ENCODE measurements around the gene TSPAN4.

Gene TSPAN4

GRCh38 chr11:890794-891540 is 48.3 kb downstream of the TSPAN4 start:
- Histone ChIP-seq H3K27ac (ENCODE audit: low read length) (no peak overlapping the region), H3K4me2 (ENCODE audit: low read length) (no peak overlapping the region), H3K4me1 (ENCODE audit: low read length) (no peaks in the 10 kb centered on the region), H3K9me3 (ENCODE audit: insufficient read depth, low read length) (no peaks in the 10 kb centered on the region), H3K27me3 (ENCODE audit: low read depth, low read length) (no peaks in the 10 kb centered on the region), H4K20me1 (ENCODE audit: insufficient read depth, low read length) (no peaks in the 10 kb centered on the region), H3K9ac (ENCODE audit: low read length) (no peak overlapping the region), H3K4me3 (ENCODE audit: low read length) (no peak overlapping the region), H3K36me3 (replicated peaks; ENCODE audit: low read depth, low read length) (no peaks in the 10 kb centered on the region), H3K79me2 (ENCODE audit: low read length) (no peaks in the 10 kb centered on the region), H2AFZ (ENCODE audit: low read depth, low read length) (no peak overlapping the region)
- TF ChIP-seq CTCF (IDR thresholded peaks at IDR 0.05; ENCODE audit: low read depth, low read length) (no peak), EZH2phosphoT487 (IDR thresholded peaks at IDR 0.05; ENCODE audit: low read depth) (no peak)

- H3K79me2 ChIP-seq (ENCODE audit: low read length), result no peaks in the 10 kb centered on the region
- H3K27ac ChIP-seq (ENCODE audit: low read length), result no peak overlapping the region
- no peak overlapping the region for H2AFZ ChIP-seq (ENCODE audit: low read depth, low read length)
- no peak overlapping the region for H3K9ac ChIP-seq (ENCODE audit: low read length)
- H4K20me1 ChIP-seq (ENCODE audit: insufficient read depth, low read length), result no peaks in the 10 kb centered on the region
- H3K27me3 ChIP-seq (ENCODE audit: low read depth, low read length), result no peaks in the 10 kb centered on the region
- no peak for TF ChIP-seq EZH2phosphoT487 (IDR thresholded peaks at IDR 0.05; ENCODE audit: low read depth)
- no peak overlapping the region for H3K4me2 ChIP-seq (ENCODE audit: low read length)
- no peak overlapping the region for H3K4me3 ChIP-seq (ENCODE audit: low read length)
- H3K36me3 ChIP-seq (replicated peaks; ENCODE audit: low read depth, low read length), result no peaks in the 10 kb centered on the region
- no peaks in the 10 kb centered on the region for H3K9me3 ChIP-seq (ENCODE audit: insufficient read depth, low read length)
- H3K4me1 ChIP-seq (ENCODE audit: low read length), result no peaks in the 10 kb centered on the region
Measured at GRCh38 chr11:893008-893654, 50.5 kb downstream of the TSPAN4 start.

- TF ChIP-seq CTCF (IDR thresholded peaks at IDR 0.05; ENCODE audit: low read depth, low read length), result no peak
- TF ChIP-seq EZH2phosphoT487 (IDR thresholded peaks at IDR 0.05; ENCODE audit: low read depth), result no peak
- no peak overlapping the region for H3K4me2 ChIP-seq (ENCODE audit: low read length)
- H4K20me1 ChIP-seq (ENCODE audit: insufficient read depth, low read length), result no peaks in the 10 kb centered on the region
- no peaks in the 10 kb centered on the region for H3K4me1 ChIP-seq (ENCODE audit: low read length)
- H3K79me2 ChIP-seq (ENCODE audit: low read length), result no peaks in the 10 kb centered on the region
- no peaks in the 10 kb centered on the region for H3K9me3 ChIP-seq (ENCODE audit: insufficient read depth, low read length)
- H3K27ac ChIP-seq (ENCODE audit: low read length), result no peak overlapping the region
- peaks cover 3% of the 10 kb centered on the region for H3K36me3 ChIP-seq (replicated peaks; ENCODE audit: low read depth, low read length)
- no peak overlapping the region for H3K4me3 ChIP-seq (ENCODE audit: low read length)
- no peak overlapping the region for H2AFZ ChIP-seq (ENCODE audit: low read depth, low read length)
- no peak overlapping the region for H3K9ac ChIP-seq (ENCODE audit: low read length)
- no peaks in the 10 kb centered on the region for H3K27me3 ChIP-seq (ENCODE audit: low read depth, low read length)
Measured at GRCh38 chr11:894575-895201, 52.0 kb downstream of the TSPAN4 start.

GRCh38 chr11:895331-896110 is 52.9 kb downstream of the TSPAN4 start:
- Histone ChIP-seq H3K27ac (ENCODE audit: low read length) (no peak overlapping the region), H3K4me3 (ENCODE audit: low read length) (no peak overlapping the region), H3K9me3 (ENCODE audit: insufficient read depth, low read length) (no peaks in the 10 kb centered on the region), H3K4me2 (ENCODE audit: low read length) (no peak overlapping the region), H3K4me1 (ENCODE audit: low read length) (no peaks in the 10 kb centered on the region), H3K9ac (ENCODE audit: low read length) (no peak overlapping the region), H3K27me3 (ENCODE audit: low read depth, low read length) (no peaks in the 10 kb centered on the region), H3K79me2 (ENCODE audit: low read length) (no peaks in the 10 kb centered on the region), H2AFZ (ENCODE audit: low read depth, low read length) (no peak overlapping the region), H3K36me3 (replicated peaks; ENCODE audit: low read depth, low read length) (peaks cover 7% of the 10 kb centered on the region), H4K20me1 (ENCODE audit: insufficient read depth, low read length) (no peaks in the 10 kb centered on the region)
- TF ChIP-seq EZH2phosphoT487 (IDR thresholded peaks at IDR 0.05; ENCODE audit: low read depth), result no peak
- no peak for TF ChIP-seq CTCF (IDR thresholded peaks at IDR 0.05; ENCODE audit: low read depth, low read length)
